Measurements from ENCODE around the gene TMEM164.

- TF ChIP-seq POLR2AphosphoS5 (IDR thresholded peaks at IDR 0.05; ENCODE audit: low read depth) (no peak), CTCF (IDR thresholded peaks at IDR 0.05; ENCODE audit: insufficient read depth, low read length) (no peak), GABPA (IDR thresholded peaks at IDR 0.05; ENCODE audit: low read depth) (no peak), REST (IDR thresholded peaks at IDR 0.05; ENCODE audit: insufficient replicate concordance, low read depth) (no peak)
Measured at GRCh38 chrX:110070970-110071369, 68.1 kb downstream of the TMEM164 start.
